HTR-8/SVneo (cell line): ENCODE data around the gene TIAM1.
A peak's percentile ranks its signal among the peaks of the same experiment; 100 is the strongest.

Experiments used
- DNase-seq: peaks from one replicate; pipeline ENCODE4 v3.0.0; 2011; ENCODE audit warnings: low spot score, mixed read lengths; ENCODE audit not compliant: insufficient read length
- FAIRE-seq: peaks from 2 replicates; lab custom pipeline; 2011; peaks lifted over from hg19 to GRCh38; lab: Jason Lieb, UNC

The TIAM1 gene

GRCh38 chr21:31225713-31226112 is 118.3 kb downstream of the TIAM1 start:
- DNase-seq, result no peak
- FAIRE-seq, result no peak

GRCh38 chr21:31222142-31222541 is 121.9 kb downstream of the TIAM1 start:
- no peak for FAIRE-seq
- no peak for DNase-seq

GRCh38 chr21:31221043-31221442 is 123.0 kb downstream of the TIAM1 start:
- FAIRE-seq, result no peak

GRCh38 chr21:31220575-31220974 is 123.5 kb downstream of the TIAM1 start:
- FAIRE-seq, result no peak
- DNase-seq, result no peak

More at GRCh38 chr21:31221043-31221442, 123.0 kb downstream of the TIAM1 start:
- no peak for DNase-seq

GRCh38 chr21:31218830-31219608 is 125.0 kb downstream of the TIAM1 start:
- DNase-seq, result no peak
- FAIRE-seq, result no peak

- no peak for FAIRE-seq
- no peak for DNase-seq
Observed at GRCh38 chr21:31216206-31216605, 127.9 kb downstream of the TIAM1 start.

- FAIRE-seq (no peak), DNase-seq (no peak)
Observed at GRCh38 chr21:31213787-31214186, 130.3 kb downstream of the TIAM1 start.

- DNase-seq (no peak), FAIRE-seq (no peak)
Observed at GRCh38 chr21:31211836-31212235, 132.2 kb downstream of the TIAM1 start.

GRCh38 chr21:31205412-31205811 is 138.6 kb downstream of the TIAM1 start:
- no peak for FAIRE-seq
- DNase-seq, result no peak

- no peak for FAIRE-seq
- no peak for DNase-seq
Observed at GRCh38 chr21:31204801-31205200, 139.3 kb downstream of the TIAM1 start.

GRCh38 chr21:31203431-31204054 is 140.5 kb downstream of the TIAM1 start:
- DNase-seq (peak; percentile 6), FAIRE-seq (no peak)

- no peak for DNase-seq
- no peak for FAIRE-seq
Observed at GRCh38 chr21:31201548-31201947, 142.5 kb downstream of the TIAM1 start.

GRCh38 chr21:31201144-31201543 is 142.9 kb downstream of the TIAM1 start:
- FAIRE-seq, result no peak
- no peak for DNase-seq

GRCh38 chr21:31198575-31198974 is 145.5 kb downstream of the TIAM1 start:
- no peak for FAIRE-seq
- peak; percentile 51 for DNase-seq

- FAIRE-seq (no peak), DNase-seq (no peak)
Observed at GRCh38 chr21:31196724-31197123, 147.3 kb downstream of the TIAM1 start.

GRCh38 chr21:31195334-31196015 is 148.6 kb downstream of the TIAM1 start:
- no peak for FAIRE-seq

GRCh38 chr21:31194510-31195293 is 149.4 kb downstream of the TIAM1 start:
- no peak for DNase-seq
- FAIRE-seq, result peak; percentile 28

More at GRCh38 chr21:31195334-31196015, 148.6 kb downstream of the TIAM1 start:
- DNase-seq, result no peak

GRCh38 chr21:31193761-31194160 is 150.3 kb downstream of the TIAM1 start:
- FAIRE-seq, result no peak
- no peak for DNase-seq

GRCh38 chr21:31191553-31191952 is 152.5 kb downstream of the TIAM1 start:
- DNase-seq, result no peak
- FAIRE-seq, result no peak

GRCh38 chr21:31190516-31190915 is 153.5 kb downstream of the TIAM1 start:
- DNase-seq (no peak), FAIRE-seq (no peak)
